Pancreas (tissue), 10 donors: ENCODE measurements around the gene CAPN8. TPM values are rescaled to one million over a fixed set of nuclear protein-coding genes. Genes with fewer than 3 reads are reported as not detected.

ENCODE experiments used
- ATAC-seq, 4 donors: fragments of 200-7000 bp; cut with Tn5 transposase; one replicate each; pipeline versions ENCODE4 v1.8.0 to v1.9.1; 2020; ENCODE audit warnings: mild to moderate bottlenecking in 4 of 4, moderate library complexity in 4 of 4
- DNase-seq, 6 donors: peaks; one replicate each; pipeline ENCODE4 v3.0.0-alpha.2; 2020
- FAIRE-seq: peaks from 2 replicates; lab custom pipeline; 2012; peaks lifted over from hg19 to GRCh38; lab: Jason Lieb, UNC
- H3K27ac ChIP-seq, 4 donors: fragments of 200-600 bp; sonication (generic); 1 replicate in 3 of 4; 2 replicates in 1 of 4; pipeline versions ENCODE4 v1.5.0 to v1.8.0; 2020
- H3K27me3 ChIP-seq, 4 donors: fragments of 200-600 bp; one replicate each; pipeline ENCODE4 v1.8.0; 2021
- H3K36me3 ChIP-seq, 3 donors: fragments of 200-600 bp; sonication (generic) in 1 of 3; one replicate each; pipeline versions ENCODE4 v1.5.0 to v1.8.0; 2020 to 2021
- H3K4me1 ChIP-seq, 3 donors: fragments of 200-600 bp; one replicate each; pipeline ENCODE4 v1.8.0; 2021
- H3K4me3 ChIP-seq, 4 donors: fragments of 200-600 bp; sonication (generic) in 2 of 4; one replicate each; pipeline versions ENCODE4 v1.5.0 to v1.8.0; 2020 to 2021
- H3K9me3 ChIP-seq, 4 donors: fragments of 200-600 bp; one replicate each; pipeline ENCODE4 v1.8.0; 2021
- WGBS, 2 donors: extraction: QIAGEN DNeasy Blood & Tissue Kit; methylation state at CpG; one replicate each; pipeline ENCODE4 v1.1.7; 2013; 5-methylcytosine and 5-hydroxymethylcytosine counted together
- intact Hi-C, 3 donors: fragments of 100-400 bp; cut with DNase I; formaldehyde crosslinking; loops; one replicate each; pipeline versions ENCODE4 v1.11.1 to v1.14.2; 2022
- polyA plus RNA-seq, 2 donors: library from polyadenylated mRNA; stranded (reverse); fragments of 200-250 nt; gene quantifications; one replicate each; pipeline ENCODE4 v1.2.3, GENCODE V29; 2013
- total RNA-seq, 6 donors: library from RNA; stranded (reverse); fragmentation: NEBNext Ultra II Directional in 4 of 6; extraction: Animal tissue kit (Norgen Biotek cat#: 25700) in 4 of 6; gene quantifications; one replicate each; pipeline versions ENCODE4 v1.2.1 to v1.2.4, GENCODE V29; 2021 to 2023
- TF ChIP-seq, protein P1 (sequence below), 4 donors: fragments of 200-600 bp; sonication (generic) in 3 of 4; IDR thresholded peaks; one replicate each; pipeline versions ENCODE4 v1.5.0 to v1.8.0; 2021; ENCODE audit warnings: antibody characterized with exemption in 4 of 4
- donor health status: healthy with polysubstance abuse.
- donor health status: DM: no; HTN: no; CAD: no; lungs with moderate emphysema.
- donor health status: DM: no; HTN: no; CAD: no.
- donor health status: control.
- donor health status: control.
- donor health status: Bipolar disorder and iron deficiency.
- donor health status: DM: yes; HTN: yes; CAD: no.
- donor health status: DM: no; HTN: no; CAD: no.
- donor health status: DM: no; HTN: no; CAD: no.
- donor health status: DM: yes; HTN: yes; CAD: no.

Gene CAPN8
- total and polyA plus RNA-seq, 8 donors, result 0.67 to 12.5 (median 1.9) TPM

DNA sequence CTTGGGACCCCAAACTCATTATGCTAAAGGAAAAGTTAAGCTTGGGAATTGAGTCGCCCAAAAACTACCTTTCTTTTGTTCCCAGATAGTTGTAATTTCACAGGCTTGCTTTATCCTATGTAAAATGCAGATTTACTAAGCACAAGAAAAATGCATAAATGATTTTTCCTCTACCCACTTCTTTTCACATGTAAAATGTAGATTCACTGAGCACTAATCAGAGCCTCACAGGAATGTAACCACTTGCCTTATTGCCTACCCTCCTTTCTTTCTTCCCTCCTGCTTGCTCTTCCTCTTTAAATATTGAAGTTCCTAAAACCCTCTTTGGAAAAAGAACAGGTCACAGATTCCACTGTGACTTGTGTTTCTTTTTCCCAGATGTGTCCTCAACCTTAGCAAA lies 18.3 kb downstream of the CAPN8 start:
- H3K27ac ChIP-seq, result no peak overlapping the region
- ATAC-seq, result no peak
- DNase-seq, result no peak
- H3K9me3 ChIP-seq, result no peaks in the 10 kb centered on the region
- TF ChIP-seq, protein P1, sequence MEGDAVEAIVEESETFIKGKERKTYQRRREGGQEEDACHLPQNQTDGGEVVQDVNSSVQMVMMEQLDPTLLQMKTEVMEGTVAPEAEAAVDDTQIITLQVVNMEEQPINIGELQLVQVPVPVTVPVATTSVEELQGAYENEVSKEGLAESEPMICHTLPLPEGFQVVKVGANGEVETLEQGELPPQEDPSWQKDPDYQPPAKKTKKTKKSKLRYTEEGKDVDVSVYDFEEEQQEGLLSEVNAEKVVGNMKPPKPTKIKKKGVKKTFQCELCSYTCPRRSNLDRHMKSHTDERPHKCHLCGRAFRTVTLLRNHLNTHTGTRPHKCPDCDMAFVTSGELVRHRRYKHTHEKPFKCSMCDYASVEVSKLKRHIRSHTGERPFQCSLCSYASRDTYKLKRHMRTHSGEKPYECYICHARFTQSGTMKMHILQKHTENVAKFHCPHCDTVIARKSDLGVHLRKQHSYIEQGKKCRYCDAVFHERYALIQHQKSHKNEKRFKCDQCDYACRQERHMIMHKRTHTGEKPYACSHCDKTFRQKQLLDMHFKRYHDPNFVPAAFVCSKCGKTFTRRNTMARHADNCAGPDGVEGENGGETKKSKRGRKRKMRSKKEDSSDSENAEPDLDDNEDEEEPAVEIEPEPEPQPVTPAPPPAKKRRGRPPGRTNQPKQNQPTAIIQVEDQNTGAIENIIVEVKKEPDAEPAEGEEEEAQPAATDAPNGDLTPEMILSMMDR (IDR thresholded peaks at IDR 0.05), result no peak
- FAIRE-seq, result no peak
- peaks cover 0 to 8% (median 7%) of the 10 kb centered on the region in 3 donors for H3K4me1 ChIP-seq
- H3K4me3 ChIP-seq, result no peak overlapping the region
- H3K27me3 ChIP-seq, result no peaks in the 10 kb centered on the region
- H3K36me3 ChIP-seq, result no peaks in the 10 kb centered on the region
- 83 to 88% methylated on average over 1 of the region's 1 CpG for WGBS, 2 donors
- intact Hi-C loops, result no loop called here

DNA sequence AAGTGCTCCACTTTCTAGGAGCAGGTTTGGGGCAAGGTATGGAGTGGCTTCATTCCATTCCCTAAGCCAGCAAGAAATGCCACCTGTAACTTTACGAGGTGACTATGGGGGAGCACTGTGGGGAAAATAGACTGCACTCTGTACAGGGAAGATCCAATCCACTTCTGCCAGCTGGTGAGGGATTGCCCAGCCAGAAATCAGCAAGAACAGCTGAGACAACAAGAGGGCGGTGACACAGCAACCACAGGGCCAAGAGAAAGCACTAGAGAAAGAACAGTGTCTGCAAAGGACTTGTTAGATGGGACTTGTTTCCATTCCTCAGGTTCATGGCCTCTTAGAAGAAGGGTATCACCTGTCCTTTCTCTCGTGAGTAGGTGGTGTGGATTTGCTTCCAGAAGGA lies 19.6 kb downstream of the CAPN8 start:
- Histone ChIP-seq H3K9me3 (no peaks in the 10 kb centered on the region), H3K4me3 (no peak overlapping the region), H3K27me3 (no peaks in the 10 kb centered on the region), H3K27ac (no peak overlapping the region), H3K36me3 (no peaks in the 10 kb centered on the region), H3K4me1 (peaks cover 0 to 10% (median 9%) of the 10 kb centered on the region in 3 donors)
- FAIRE-seq, result no peak
- 52 to 54% methylated on average over 3 of the region's 3 CpGs for WGBS, 2 donors
- TF ChIP-seq, protein P1 (IDR thresholded peaks at IDR 0.05), result no peak
- intact Hi-C loops, result no loop called here
- peak; percentile 43 to 83 (median 78) for ATAC-seq
- DNase-seq, result peak in 3 of 6 donors; percentile 37 to 69 (median 38)

DNA sequence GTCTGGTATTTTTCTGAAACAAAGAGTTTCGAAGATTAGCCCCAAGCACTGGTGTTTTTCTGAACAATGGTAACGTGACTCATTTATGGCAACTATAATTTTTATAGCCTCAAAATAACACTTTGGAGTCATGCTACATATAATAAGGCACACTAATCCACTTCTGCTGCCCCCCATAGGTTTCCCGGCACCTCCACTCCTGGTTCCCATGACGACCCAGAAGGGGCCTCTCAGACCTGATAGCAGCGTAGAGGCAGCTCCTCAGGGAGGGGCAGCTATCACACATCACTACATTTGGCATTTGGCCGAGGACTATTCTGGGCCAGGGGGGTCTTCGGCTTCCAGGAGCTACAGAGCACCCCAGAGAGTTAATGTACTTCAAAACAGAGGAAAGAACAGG lies 23.3 kb downstream of the CAPN8 start:
- FAIRE-seq, result no peak
- Histone ChIP-seq H3K4me3 (no peak overlapping the region), H3K27ac (no peak overlapping the region), H3K36me3 (no peaks in the 10 kb centered on the region), H3K27me3 (no peaks in the 10 kb centered on the region), H3K9me3 (no peaks in the 10 kb centered on the region), H3K4me1 (peaks cover 0 to 13% (median 9%) of the 10 kb centered on the region in 3 donors)
- intact Hi-C loops, result no loop called here
- TF ChIP-seq, protein P1 (IDR thresholded peaks at IDR 0.05), result no peak
- ATAC-seq, result no peak
- WGBS, 2 donors, result 68 to 74% methylated on average over 7 of the region's 7 CpGs
- DNase-seq, result no peak

DNA sequence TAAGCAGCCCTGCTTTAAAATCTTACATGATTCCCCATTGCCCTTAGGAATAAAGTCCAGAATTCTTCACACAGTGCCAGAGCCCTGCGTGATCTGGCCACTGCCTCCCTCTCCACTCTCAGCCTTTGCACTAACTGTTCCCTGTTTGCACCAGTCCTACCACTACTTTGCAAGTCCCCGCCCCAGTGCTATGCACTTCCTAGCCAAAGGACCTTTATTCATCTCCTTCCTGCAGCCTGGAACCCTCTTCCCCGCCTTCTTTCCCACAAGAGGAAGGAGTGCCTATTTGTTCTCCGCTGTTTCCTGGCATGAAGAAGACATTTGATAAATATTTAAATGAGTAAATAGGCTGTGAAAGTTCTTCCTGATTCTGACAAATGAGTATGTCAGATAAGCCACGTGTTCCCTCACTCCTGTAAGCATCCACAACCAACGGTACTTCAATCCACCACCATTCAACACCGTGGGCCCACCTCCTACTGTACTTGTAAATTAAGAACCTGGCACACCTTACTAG lies 23.9 kb downstream of the CAPN8 start:
- H3K9me3 ChIP-seq, result no peaks in the 10 kb centered on the region
- TF ChIP-seq, protein P1 (IDR thresholded peaks at IDR 0.05), result no peak
- FAIRE-seq (no peak), ATAC-seq (peak in 2 of 4 donors; percentile 35 to 64), DNase-seq (peak in 1 of 6 donors; percentile 22)
- H3K27me3 ChIP-seq, result no peaks in the 10 kb centered on the region
- peaks cover 0 to 13% (median 9%) of the 10 kb centered on the region in 3 donors for H3K4me1 ChIP-seq
- intact Hi-C loops, result no loop called here
- H3K36me3 ChIP-seq, result no peaks in the 10 kb centered on the region
- 53% methylated on average over 7 of the region's 7 CpGs for WGBS, 2 donors
- no peak overlapping the region for H3K27ac ChIP-seq
- H3K4me3 ChIP-seq, result no peak overlapping the region

DNA sequence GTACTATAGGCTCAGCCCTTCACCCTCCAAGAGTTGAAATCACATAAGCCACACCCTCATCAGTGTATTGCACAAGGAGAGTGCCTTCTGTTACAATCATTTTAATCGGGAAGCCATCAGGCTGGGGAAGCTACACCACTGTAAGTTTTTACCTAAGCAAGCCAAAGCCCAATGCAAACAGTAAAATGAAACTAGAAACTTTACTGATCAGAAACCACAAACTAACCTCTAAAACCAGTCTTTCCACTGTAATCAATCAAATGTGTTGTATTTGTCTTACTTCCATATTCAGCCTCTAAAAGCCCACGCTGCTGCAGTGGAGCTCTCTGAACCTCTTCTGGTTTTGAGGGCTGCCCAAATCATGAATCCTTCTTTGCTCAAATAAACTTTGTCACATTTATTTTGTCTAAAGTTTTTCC lies 26.2 kb downstream of the CAPN8 start:
- peak overlapping the region in 1 of 4 donors; percentile 10 for H3K27ac ChIP-seq
- H3K27me3 ChIP-seq, result no peaks in the 10 kb centered on the region
- TF ChIP-seq, protein P1 (IDR thresholded peaks at IDR 0.05), result no peak
- 19 to 44% methylated on average over 2 of the region's 2 CpGs for WGBS, 2 donors
- DNase-seq (no peak), FAIRE-seq (no peak), ATAC-seq (peak; percentile 55 to 80 (median 70))
- H3K9me3 ChIP-seq, result no peaks in the 10 kb centered on the region
- no peak overlapping the region for H3K4me3 ChIP-seq
- intact Hi-C loops, result no loop called here
- H3K36me3 ChIP-seq, result no peaks in the 10 kb centered on the region
- peaks cover 0 to 13% (median 9%) of the 10 kb centered on the region in 3 donors for H3K4me1 ChIP-seq
